ENCODE results near the gene TEAD1. TPM values are rescaled to one million over a fixed set of nuclear protein-coding genes. Genes with fewer than 3 reads are reported as not detected.

TEAD1 gene
- total RNA-seq, 1 donor from 2014 or later = 126 TPM

DNA sequence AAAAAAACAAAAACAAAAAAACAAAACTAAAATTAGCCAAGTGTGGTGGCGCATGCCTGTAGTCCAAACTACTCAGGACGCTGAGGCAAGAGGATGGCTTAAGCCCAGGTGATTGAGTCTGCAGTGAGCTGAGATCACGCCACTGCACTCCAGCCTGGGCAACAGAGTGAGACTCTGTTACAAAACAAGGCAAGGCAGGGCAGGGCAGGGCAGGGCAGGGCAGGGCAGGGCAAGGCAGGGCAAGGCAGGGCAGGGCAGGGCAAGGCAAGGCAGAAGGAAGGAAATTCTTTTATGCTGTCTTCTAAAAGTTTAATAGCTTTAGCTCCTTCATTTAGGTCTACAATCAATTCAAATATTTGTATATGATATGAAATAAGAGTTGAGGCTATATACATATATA lies 284.8 kb downstream of the TEAD1 start:
- intact Hi-C loops (cut with DNase I) = loop anchor here (10.0 kb wide), 1 partner anchor 634 kb away; no protein-coding TSS in a partner anchor
- no peak for ATAC-seq
- no peak for DNase-seq (ENCODE audit: missing footprints)

DNA sequence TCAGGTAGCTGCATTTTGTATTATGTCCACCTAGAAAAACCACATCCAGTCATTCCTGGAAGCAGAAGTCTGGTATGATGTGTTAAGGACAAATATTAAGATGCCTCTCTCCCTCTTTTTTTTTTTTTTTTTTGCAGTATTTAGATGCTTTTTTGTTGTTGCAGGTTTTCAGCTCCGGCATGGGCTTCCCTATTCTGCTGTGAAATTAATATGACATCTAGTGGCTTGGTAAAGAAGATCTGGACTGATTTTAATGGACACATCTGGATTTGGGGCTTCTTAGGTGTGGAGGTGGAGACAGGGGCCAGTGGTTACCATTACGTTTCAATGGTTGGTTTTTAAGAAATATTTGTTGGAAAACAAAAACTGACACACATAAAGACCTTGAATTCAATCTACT lies 287.4 kb downstream of the TEAD1 start:
- intact Hi-C loops (cut with DNase I) = loop anchor here (10.0 kb wide), 2 partner anchors 223 to 383 kb away; no protein-coding TSS in a partner anchor
- no peak for DNase-seq (ENCODE audit: missing footprints)
- ATAC-seq = no peak

DNA sequence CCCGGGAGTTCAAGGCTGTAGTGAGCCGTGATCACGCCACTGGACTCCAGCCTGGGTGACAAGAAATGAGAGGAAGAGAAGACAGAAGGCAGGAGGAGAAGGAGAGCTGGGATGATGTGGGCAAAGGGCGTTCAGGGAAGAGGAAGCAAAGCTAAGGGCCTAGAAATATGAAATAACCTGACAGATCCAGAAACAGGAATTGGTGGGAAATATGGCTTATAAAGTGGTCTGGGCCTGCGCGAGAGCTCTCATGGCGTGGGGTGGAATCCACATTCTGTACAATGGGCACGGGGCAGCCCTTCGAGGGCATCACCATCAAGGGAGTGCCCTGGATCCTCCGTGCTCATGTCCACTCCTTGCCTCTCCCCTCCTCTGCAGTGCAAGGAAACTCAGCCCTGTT lies 288.1 kb downstream of the TEAD1 start:
- no peak for ATAC-seq
- intact Hi-C loops (cut with DNase I) = loop anchor here (10.0 kb wide), 2 partner anchors 222 to 382 kb away; no protein-coding TSS in a partner anchor

DNA sequence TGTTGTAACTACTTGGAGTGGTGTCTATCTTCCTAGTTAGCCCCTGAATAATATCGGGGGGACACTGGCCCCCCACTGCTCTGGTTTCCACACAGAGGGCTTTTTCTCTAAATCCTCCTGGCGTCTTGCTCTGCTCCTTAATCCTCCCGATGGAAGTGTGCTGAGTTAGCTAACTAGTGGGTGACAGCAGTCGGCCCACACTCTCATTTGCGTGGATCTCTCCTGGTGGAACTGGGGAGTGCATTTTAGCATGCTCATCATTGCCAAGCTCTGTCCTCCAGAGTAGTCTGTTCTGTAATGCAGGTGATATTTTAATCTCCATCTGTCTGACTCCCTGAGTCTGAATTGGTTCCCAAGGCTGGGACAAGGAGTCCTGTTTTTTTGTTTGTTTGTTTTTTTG lies 288.8 kb downstream of the TEAD1 start:
- ATAC-seq (no peak), DNase-seq (ENCODE audit: missing footprints) (no peak)
- intact Hi-C loops (cut with DNase I) = loop anchor here (10.0 kb wide), 2 partner anchors 222 to 382 kb away; no protein-coding TSS in a partner anchor

More for the DNA sequence above, 288.1 kb downstream of the TEAD1 start:
- no peak for DNase-seq (ENCODE audit: missing footprints)

DNA sequence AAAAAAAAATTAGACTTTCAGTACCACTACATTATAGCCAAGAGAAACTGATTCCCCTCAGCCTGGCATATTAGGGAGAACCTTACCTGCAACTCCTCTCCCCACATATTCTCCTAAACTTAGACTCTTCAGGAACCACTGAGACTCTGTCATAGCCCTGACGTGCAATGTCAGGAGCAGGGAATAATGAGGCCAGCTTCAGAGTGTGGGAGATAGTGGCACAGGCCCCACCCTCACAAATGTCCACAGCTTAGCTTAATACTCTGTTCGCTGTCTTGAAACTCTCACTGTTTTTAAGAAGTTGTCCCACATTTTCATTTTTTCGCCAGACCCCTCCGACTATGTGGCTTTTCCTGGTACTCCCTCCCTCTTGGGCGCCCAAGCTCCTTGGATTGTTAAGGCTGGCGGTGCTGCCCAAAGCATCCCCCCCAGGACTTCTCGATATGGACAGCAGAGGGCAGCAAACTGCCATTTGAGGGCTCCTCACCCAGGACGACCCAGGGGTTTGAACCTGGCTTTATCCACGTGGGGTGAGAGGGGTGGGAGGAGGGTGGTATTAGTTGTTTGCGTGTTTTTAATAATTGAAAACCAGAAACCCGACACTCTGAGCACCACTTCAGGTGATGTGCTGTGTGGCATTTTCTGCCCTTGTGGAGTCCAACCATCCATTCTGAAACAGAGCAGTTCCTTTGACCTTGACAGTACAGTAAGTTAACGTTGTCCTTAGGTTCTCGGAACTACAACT lies 289.7 kb downstream of the TEAD1 start:
- intact Hi-C loops (cut with DNase I) = loop anchor here (10.0 kb wide), 2 partner anchors 221 to 381 kb away; no protein-coding TSS in a partner anchor
- peak; percentile 80 for ATAC-seq
- DNase-seq (ENCODE audit: missing footprints) = no peak

DNA sequence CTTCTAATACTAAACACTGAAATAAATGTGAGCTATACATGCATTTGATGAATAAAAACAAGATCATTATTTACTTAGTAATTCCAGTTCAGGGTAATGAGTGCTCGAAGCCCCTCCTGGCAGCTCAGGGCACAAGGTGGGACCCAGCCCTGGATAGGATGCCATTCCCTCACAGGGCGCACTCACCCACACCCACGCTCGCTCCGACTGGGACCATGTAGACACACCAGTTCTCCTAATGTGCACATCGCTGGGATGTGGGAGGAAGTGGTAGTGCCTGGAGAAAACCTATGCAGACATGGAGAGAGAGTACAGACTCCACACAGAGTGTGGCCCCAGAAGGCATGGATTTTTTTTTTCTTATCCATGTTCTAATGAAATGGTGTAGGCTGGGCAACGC lies 290.4 kb downstream of the TEAD1 start:
- DNase-seq (ENCODE audit: missing footprints) = no peak
- ATAC-seq = no peak
- intact Hi-C loops (cut with DNase I) = loop anchor here (5.0 to 10.0 kb wide), 3 partner anchors 188 to 380 kb away; no protein-coding TSS in a partner anchor

DNA sequence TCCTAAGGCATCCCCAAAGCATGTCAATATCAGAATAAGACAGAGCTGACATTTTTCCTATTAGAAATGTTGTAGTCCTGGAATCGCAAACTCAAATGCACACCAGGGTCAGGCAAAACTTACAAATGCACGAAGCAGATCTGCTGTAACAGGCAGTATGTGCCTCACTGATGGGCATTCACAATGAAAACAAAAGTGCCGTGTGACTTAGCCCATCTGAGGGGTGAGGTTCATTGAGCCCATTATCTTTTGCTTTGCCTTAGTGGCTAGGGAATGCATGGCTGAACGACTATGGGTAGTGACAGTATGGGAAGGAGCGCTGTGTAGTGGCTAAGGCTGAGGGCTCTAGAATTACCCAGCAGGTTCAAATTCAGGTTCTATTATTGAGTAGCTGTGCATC lies 291.8 kb downstream of the TEAD1 start:
- intact Hi-C loops (cut with DNase I) = loop anchor here (5.0 to 10.0 kb wide), 3 partner anchors 186 to 379 kb away; no protein-coding TSS in a partner anchor
- no peak for ATAC-seq
- DNase-seq (ENCODE audit: missing footprints) = no peak

DNA sequence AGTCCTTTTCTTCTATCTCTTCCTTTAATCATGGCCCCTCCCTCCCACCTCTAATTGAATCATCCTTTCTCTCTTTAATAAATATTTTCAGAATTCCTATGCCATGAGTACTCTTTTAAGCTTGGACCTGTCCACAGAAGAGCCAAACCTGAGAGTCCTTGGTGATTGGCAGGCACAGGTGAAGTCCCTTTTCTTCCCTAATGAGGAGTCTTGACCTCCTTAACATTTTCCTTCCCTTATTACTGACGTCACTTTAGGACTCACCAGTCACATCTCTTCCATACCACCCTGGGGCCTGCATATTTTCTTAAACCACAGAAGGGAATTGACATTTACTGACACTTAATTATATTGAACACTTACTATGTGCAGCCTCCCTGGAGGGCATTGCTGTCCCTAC lies 293.9 kb downstream of the TEAD1 start:
- DNase-seq (ENCODE audit: missing footprints) (no peak), ATAC-seq (no peak)
- intact Hi-C loops (cut with DNase I) = loop anchor here (5.0 to 10.0 kb wide), 3 partner anchors 184 to 377 kb away; no protein-coding TSS in a partner anchor

DNA sequence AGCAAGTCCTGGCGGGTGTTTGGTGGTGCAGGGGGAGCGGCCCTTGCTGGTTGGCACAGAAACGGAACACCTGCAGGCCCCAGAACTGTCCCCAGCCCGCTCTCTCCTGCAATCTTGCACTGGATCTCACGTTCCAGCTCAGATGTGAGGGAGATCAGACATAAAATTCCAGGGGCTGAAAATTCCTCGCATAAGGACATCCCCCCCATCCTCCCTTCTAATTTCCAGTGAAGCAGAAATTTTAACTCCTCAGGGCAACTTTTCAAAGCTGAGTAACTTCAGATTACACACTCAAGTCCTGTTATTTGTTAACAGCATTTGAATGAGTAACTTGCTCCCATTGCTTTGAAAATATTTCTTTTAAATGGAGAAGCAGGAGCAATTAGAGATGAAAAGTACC lies 294.6 kb downstream of the TEAD1 start:
- intact Hi-C loops (cut with DNase I) = loop anchor here (5.0 to 10.0 kb wide), 3 partner anchors 183 to 376 kb away; no protein-coding TSS in a partner anchor
- no peak for ATAC-seq
- no peak for DNase-seq (ENCODE audit: missing footprints)

DNA sequence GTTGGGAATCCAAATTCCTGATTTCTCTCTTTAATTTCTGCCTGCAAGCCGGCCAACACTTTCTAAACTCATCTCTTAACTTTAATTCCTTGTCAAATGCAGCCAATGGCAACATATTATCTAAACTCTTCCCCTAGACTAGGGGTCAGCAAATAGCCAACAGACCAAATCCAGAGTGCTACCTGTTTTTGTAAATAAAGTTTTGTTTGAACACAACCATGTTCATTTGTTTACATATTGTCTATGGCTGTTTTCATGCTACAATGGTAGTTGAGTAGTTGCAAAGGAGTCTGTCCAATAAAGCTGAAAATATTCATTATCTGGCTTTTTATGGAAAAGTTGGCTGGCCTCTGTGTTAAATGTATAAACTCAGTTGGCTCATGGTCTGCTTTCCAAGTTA lies 297.7 kb downstream of the TEAD1 start:
- DNase-seq (ENCODE audit: missing footprints) = no peak
- no peak for ATAC-seq
- intact Hi-C loops (cut with DNase I) = no loop called here

DNA sequence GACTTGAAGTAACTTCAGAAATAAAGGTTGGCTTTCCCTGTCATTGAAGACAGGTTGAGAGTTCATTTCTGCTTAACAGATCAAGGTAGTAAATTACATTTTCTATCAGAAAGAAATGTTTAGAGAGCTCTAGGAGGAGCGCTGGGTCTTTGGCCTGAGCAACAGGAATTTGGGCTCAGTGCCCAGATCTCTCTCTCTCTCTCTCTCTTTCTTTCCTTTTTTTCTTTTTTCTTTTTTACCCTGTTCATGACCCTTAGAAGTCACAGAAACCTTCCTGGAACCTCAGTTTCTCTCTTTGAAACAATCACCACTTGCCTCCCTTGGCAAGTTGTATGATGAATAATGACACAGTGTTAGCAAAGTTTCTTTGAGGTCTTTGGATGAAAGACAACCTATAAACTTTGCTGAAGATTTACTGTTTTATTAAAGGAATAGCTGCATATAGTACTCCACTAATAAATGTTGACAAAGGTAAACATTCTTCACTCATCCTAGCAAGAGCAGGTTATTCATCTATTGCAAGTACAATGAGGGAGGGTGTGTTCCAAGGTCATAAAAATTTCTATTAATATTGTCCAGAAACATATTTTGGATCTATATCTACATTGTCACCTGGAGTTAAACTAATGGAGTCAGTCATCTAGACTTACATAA lies 299.4 kb downstream of the TEAD1 start:
- no peak for ATAC-seq
- no peak for DNase-seq (ENCODE audit: missing footprints)
- intact Hi-C loops (cut with DNase I) = no loop called here

DNA sequence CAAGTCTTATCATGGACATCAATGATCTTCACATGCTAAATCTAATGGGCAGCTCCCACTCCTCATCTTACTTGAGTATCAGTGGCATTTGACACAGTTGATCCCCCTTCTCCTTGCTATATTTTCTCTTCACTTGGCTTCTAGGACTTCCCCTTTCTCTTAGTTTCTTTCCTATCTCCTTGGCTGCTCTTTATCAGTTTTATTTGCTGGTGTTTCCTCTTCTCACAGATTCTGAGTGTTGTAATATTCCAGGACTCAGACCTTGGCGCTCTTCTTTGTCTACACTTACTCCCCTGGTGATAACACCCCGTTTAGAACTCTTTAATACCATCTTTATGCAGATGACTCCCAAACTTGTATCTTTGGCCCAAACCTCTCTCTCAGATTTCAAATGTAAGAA lies 301.0 kb downstream of the TEAD1 start:
- ATAC-seq = no peak
- intact Hi-C loops (cut with DNase I) = no loop called here
- no peak for DNase-seq (ENCODE audit: missing footprints)

DNA sequence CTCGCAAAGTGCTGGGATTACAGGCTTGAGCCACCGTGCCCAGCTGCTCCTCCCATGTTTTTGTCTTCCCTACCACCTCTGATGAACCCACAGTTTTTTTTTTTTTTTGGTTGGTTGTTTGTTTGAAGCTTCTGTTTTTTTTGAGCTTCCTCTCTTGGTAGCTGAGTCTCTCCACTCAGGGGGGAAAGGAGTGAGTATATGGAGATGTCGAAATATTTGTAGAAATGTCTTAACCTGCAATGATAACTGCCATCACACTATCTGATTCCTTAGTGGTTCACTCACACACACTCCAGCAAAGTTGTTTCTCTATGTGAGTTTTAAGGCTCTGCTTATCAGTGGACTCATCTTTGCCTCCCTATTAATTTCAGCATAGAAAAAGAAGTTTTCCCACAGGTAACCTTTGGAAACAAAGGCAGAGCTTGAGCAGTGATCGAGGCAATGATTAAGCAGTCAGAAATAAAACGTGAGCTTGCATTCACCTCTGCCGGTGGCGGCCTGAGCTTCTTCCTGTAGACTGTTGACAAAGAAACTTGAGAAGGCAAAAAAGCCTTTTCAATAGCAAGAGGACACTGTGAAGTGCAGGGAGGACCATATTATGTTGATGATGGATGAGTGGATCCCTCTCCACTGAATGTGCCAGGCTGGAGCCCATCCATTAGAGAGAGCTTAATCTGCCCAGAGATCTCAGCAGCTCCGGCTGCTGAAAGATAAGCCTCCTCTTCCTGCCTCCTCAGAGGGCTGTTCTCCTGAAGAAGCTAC lies 305.9 kb downstream of the TEAD1 start:
- DNase-seq (ENCODE audit: missing footprints) (no peak), ATAC-seq (no peak)
- intact Hi-C loops (cut with DNase I) = no loop called here

DNA sequence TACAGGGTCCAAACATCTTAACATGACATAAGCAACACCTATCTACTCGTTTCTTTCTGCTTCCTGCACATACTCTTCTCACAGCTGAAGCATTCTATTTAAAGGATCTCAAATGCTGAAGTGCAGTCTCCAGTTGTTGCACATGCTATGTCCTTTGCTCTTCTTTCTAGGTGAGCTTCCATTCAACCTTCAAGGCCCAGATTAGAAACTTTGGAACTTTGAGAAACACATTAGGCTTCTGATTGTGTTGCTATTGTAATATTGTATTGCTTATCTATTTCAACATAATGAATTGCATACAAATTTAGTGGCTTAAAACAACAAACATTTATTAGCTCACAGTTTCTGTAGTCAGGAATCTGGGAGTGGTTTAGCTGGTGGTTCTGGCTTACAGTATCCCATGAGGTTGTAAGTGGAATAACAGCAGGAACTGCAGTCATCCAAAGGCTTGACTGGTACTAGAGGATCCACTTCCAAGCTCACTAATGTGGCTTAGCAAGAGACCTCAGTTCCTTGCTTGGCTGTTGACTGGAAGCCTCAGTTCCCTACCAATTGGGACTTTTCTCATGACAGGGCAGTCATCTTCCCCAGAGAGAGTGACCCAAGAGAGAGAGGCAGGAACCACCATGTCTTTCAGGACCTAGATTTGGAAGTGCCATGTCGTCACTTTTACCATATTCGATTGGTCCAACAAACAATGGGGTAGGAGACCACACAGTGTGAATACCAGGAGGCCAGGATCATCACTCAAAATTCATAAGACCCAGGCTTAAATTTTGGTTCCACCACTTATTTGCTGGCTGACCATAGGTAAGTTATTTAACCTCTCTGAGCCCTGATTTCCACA lies 307.7 kb downstream of the TEAD1 start:
- intact Hi-C loops (cut with DNase I) = no loop called here
- DNase-seq (ENCODE audit: missing footprints) = no peak
- ATAC-seq = no peak

DNA sequence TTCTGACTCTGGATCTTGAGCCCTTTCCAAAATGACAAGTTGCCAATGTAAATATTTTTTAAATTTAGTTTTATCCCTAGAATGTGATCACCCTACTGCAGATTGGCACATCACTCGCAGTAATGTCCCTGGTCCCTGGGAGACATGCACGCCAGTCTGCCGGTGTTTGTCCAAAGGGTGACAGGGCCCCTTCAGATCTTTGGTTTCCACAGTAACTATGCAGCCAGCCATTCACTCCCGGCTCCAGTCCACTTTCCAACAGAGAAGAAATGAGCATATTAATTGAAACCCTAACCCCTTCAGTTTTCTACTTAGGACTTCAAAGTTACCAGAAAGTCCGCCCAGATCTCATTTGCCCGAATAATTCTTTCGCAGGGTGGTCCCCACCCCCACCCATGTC lies 309.1 kb downstream of the TEAD1 start:
- ATAC-seq (no peak), DNase-seq (ENCODE audit: missing footprints) (no peak)
- intact Hi-C loops (cut with DNase I) = no loop called here

DNA sequence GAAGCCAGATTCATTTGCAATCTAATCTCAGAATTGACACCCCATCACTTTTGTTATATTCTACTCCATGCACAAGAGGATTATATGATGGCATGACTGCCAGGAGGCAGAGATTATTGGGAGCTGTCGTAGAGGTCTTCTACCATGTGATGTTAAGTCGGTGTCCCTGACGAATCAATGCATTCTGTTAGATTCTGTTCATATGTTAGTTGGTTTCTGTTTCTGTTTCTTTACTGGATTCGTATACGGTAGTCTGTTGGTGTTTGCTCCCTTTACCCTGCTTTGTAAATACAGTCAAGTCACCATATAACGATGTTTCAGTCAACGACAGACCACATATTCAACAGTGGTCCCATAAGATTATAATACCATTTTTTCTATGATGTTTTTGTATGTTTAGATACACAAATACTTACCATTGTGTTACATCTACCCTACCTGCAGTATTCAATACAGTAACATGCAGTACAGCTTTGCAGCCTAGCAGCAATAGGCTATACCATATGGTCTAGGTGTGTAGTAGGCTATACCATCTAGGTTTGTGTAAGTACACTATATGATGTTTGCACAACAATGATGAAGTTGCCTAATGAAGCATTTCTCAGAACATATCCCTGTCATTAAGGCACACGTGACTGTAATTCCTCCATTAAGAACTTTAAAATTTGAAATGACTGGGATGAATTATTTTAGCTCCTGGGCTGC lies 312.1 kb downstream of the TEAD1 start:
- DNase-seq (ENCODE audit: missing footprints) = no peak
- intact Hi-C loops (cut with DNase I) = no loop called here
- no peak for ATAC-seq

DNA sequence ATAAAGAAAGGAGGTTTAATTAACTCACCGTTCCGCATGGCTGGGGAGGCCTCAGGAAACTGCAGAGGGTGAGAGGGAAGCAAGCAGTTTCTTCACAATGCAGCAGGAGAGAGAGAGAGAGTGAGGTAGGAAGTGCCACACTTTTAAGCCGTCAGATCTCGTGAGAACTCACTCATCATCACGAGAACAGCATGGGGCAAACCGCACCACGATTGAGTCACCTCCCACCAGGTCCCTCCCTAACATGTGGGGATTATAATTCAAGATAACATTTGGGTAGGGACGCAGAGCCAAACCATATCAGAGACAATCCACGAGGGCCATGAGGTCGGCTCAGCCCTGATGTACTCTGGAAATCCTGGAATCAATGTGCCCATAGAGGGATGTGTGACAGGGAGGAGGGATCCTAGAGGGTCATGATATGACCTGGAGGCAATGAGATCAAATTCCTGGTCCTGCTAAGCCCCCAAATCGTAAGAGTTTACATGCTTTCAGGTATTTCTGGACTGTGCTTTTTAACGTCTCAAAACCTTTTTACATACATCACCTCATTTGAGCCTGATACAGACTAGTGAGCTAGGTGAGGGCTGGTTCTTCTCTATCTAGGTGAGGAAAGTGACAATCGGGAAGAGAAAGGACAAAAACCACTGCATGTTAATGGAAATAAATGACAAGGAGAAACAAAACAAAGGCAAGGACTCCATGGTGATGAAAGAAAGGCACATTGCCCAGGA lies 315.4 kb downstream of the TEAD1 start:
- no peak for ATAC-seq
- intact Hi-C loops (cut with DNase I) = loop anchor here (10.0 kb wide), 1 partner anchor 125 kb away; no protein-coding TSS in a partner anchor
- DNase-seq (ENCODE audit: missing footprints) = no peak

Measured in Right ventricle myocardium inferior (tissue), 1 donor.